PC-3 (cell line): ENCODE measurements around the gene PDIA5. TPM values are rescaled to one million over a fixed set of nuclear protein-coding genes. Genes with fewer than 3 reads are reported as not detected.

Source experiments
- ATAC-seq: fragments of 200-7000 bp; cut with Tn5 transposase; 2 replicates; pipeline ENCODE4 v1.9.1; 2020; ENCODE audit warnings: mild to moderate bottlenecking, moderate library complexity
- BruUV-seq: library from RNA; stranded (reverse); fragments of 400-500 nt; replicated peaks from 2 replicates; lab custom pipeline; 2021; lab: Mats Ljungman, UMichigan
- CTCF ChIA-PET: fragments of 300-600 bp; sonication (Branson Sonifier 250); formaldehyde crosslinking; loops from one replicate; lab custom pipeline; 2022; ENCODE audit warnings: antibody characterized with exemption; lab: Charles Lee
- POLR2A ChIA-PET: fragments of 300-600 bp; sonication (Branson Sonifier 250); formaldehyde crosslinking; loops from one replicate; lab custom pipeline; 2022; ENCODE audit warnings: antibody characterized with exemption; ENCODE audit not compliant: unreplicated experiment; lab: Charles Lee
- DNase-seq: peaks from one replicate; pipeline ENCODE4 v3.0.0-alpha.2; 2015
- H2AFZ ChIP-seq: fragments of 300-600 bp; sonication (generic); 2 replicates; pipeline ENCODE4 v1.6.0; 2016; ENCODE audit warnings: antibody characterized with exemption, low read length
- H3F3A ChIP-seq: fragments of 300-600 bp; sonication (generic); one replicate; pipeline ENCODE4 v1.6.0; 2017; ENCODE audit warnings: antibody characterized with exemption, low read length, control low read depth, mild to moderate bottlenecking; ENCODE audit not compliant: unreplicated experiment
- H3K27ac ChIP-seq: fragments of 300-600 bp; sonication (generic); 2 replicates; pipeline ENCODE4 v1.5.1; 2016; ENCODE audit warnings: mild to moderate bottlenecking, low read length
- H3K27me3 ChIP-seq: fragments of 300-600 bp; sonication (generic); 2 replicates; pipeline ENCODE4 v1.6.1; 2016; ENCODE audit warnings: low read length, mixed read lengths
- H3K36me3 ChIP-seq: fragments of 300-600 bp; sonication (generic); 2 replicates; pipeline ENCODE4 v1.6.1; 2016; ENCODE audit warnings: low read depth, mixed run types, low read length, mixed read lengths
- H3K4me1 ChIP-seq: fragments of 300-600 bp; sonication (generic); 2 replicates; pipeline ENCODE4 v1.5.1; 2016; ENCODE audit warnings: low read length; ENCODE audit not compliant: insufficient read depth
- H3K4me2 ChIP-seq: fragments of 300-600 bp; sonication (generic); 2 replicates; pipeline ENCODE4 v1.6.0; 2016; ENCODE audit warnings: low read length
- H3K4me3 ChIP-seq: fragments of 300-600 bp; sonication (generic); 2 replicates; pipeline ENCODE4 v1.5.1; 2016; ENCODE audit warnings: mild to moderate bottlenecking, low read length, mixed read lengths
- H3K79me2 ChIP-seq: fragments of 300-600 bp; sonication (generic); 2 replicates; pipeline ENCODE4 v1.6.1; 2017; ENCODE audit warnings: low read length, mixed read lengths
- H3K9ac ChIP-seq: fragments of 300-600 bp; sonication (generic); 2 replicates; pipeline ENCODE4 v1.6.0; 2016; ENCODE audit warnings: mild to moderate bottlenecking, low read length
- H3K9me2 ChIP-seq: fragments of 300-600 bp; sonication (generic); replicated peaks from 2 replicates; pipeline ENCODE4 v1.6.1; 2016; ENCODE audit warnings: mixed run types, low read length, mixed read lengths
- H3K9me3 ChIP-seq: fragments of 300-600 bp; sonication (generic); 2 replicates; pipeline ENCODE4 v1.6.1; 2016; ENCODE audit warnings: low read length, mixed read lengths
- H4K20me1 ChIP-seq: fragments of 300-600 bp; sonication (generic); 2 replicates; pipeline ENCODE4 v1.6.1; 2016; ENCODE audit warnings: low read length, mixed read lengths
- EZH2 ChIP-seq: fragments of 300-600 bp; sonication (generic); IDR thresholded peaks from one replicate; pipeline ENCODE4 v1.6.1; 2017; ENCODE audit warnings: antibody characterized with exemption, mild to moderate bottlenecking, low read length; ENCODE audit not compliant: unreplicated experiment
- EZH2phosphoT487 ChIP-seq: fragments of 300-600 bp; sonication (generic); IDR thresholded peaks from 2 replicates; pipeline ENCODE4 v1.6.1; 2018; ENCODE audit warnings: mild to moderate bottlenecking, antibody characterized with exemption, low read length, borderline replicate concordance
- intact Hi-C: fragments of 100-400 bp; cut with micrococcal nuclease; formaldehyde crosslinking; loops from 2 replicates; pipeline ENCODE4 v1.9.0; 2023
- total RNA-seq: library from RNA; depleted of rRNA; stranded (reverse); fragments of >200 nt; gene quantifications from 2 replicates; pipeline ENCODE4 v1.2.3, GENCODE V29; 2014
- TF ChIP-seq, protein P1 (sequence below): fragments of 300-600 bp; sonication (generic); conservative IDR thresholded peaks from 2 replicates; pipeline ENCODE4 v1.5.1; 2017; ENCODE audit warnings: antibody characterized with exemption, low read depth, mild to moderate bottlenecking, low read length

PDIA5 gene
- total RNA-seq, 1 experiment from 2014 or later: 24.6 TPM

DNA sequence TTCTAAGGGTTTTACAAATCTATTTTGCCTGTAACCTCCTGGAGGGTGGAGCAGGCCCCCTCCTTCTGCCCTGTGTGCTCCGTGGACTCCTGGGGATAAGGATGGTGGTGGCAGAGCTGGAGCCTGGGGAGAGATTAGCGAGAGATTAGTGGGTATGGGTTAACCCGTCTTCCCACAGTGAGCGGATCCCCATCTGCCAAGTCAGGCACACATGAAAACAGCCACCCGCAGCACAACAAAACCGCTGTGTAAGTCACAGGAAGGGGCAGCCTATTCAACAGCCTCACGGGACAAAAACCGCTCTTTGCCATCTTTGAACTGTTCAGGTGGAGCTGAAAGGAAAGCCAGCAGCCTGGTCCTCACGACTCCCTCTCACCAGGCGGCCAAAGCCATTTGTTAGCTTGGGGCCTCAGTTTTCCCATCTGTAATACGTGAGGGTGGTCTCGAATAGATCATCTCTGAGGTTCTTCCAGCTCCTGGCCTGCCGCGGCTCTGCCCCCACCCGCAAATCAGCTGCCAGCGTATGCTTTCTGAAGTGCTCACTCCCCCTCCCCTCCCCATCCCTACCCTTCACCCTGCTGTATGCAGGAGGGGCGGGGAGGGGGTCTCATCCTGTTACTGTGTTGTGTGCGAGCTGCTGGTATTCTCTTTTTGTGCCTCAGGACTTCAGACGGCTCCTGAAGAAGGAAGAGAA is 43.6 kb downstream of the PDIA5 start:
- no peaks in the 10 kb centered on the region for H3K9me2 ChIP-seq

DNA sequence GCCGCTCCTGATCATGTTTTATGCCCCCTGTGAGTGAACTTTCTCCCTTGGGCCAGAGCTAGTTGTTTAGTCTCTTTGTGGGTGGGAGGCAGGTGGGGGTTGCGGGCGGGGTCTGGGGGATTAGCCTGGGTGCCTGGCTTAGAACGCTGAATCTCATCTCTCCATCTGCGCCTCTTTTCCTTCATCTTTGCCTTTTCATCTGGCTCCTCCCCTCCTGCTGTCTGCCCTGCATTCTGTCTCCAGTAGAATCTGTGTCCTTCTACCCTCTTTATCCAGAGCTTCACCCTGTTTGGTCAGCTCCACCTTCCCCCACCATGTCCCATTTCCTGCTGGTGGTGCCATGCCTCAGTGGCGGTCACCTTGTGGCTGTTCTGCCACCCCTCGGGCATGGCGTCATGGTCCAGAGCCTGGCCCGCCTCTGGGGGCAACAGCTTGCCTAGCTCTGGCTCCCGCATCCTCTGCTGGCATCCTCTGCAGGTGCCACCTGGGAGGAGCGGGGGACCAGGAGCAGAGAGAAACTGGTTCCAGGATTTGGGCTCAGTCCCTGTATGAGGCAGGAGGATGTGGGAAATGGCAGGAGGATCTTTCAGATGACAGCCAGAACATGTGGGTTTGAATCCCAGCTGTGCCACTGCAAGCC is 44.3 kb downstream of the PDIA5 start:
- Histone ChIP-seq H3K9me3 (no peaks in the 10 kb centered on the region), H4K20me1 (no peaks in the 10 kb centered on the region), H3F3A (no peaks in the 10 kb centered on the region), H3K79me2 (no peaks in the 10 kb centered on the region), H3K36me3 (peaks cover 29% of the 10 kb centered on the region), H2AFZ (no peak overlapping the region), H3K4me1 (no peaks in the 10 kb centered on the region), H3K4me3 (no peak overlapping the region), H3K9ac (no peak overlapping the region), H3K4me2 (no peak overlapping the region), H3K27ac (no peak overlapping the region), H3K9me2 (no peaks in the 10 kb centered on the region), H3K27me3 (no peaks in the 10 kb centered on the region)
- BruUV-seq: no TSS peak
- ChIA-PET POLR2A (interaction anchor here (0.5 kb wide), 1 partner anchor 44 kb away, joined by 3 read pairs; the partner anchor contains the start of gene PDIA5), CTCF (no interaction called here)
- no peak for TF ChIP-seq EZH2phosphoT487
- no peak for TF ChIP-seq EZH2
- TF ChIP-seq, protein P1, sequence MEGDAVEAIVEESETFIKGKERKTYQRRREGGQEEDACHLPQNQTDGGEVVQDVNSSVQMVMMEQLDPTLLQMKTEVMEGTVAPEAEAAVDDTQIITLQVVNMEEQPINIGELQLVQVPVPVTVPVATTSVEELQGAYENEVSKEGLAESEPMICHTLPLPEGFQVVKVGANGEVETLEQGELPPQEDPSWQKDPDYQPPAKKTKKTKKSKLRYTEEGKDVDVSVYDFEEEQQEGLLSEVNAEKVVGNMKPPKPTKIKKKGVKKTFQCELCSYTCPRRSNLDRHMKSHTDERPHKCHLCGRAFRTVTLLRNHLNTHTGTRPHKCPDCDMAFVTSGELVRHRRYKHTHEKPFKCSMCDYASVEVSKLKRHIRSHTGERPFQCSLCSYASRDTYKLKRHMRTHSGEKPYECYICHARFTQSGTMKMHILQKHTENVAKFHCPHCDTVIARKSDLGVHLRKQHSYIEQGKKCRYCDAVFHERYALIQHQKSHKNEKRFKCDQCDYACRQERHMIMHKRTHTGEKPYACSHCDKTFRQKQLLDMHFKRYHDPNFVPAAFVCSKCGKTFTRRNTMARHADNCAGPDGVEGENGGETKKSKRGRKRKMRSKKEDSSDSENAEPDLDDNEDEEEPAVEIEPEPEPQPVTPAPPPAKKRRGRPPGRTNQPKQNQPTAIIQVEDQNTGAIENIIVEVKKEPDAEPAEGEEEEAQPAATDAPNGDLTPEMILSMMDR: no peak
- no peak for ATAC-seq
- DNase-seq: no peak
- intact Hi-C loops: no loop called here

More for the DNA sequence above, 43.6 kb downstream of the PDIA5 start:
- POLR2A ChIA-PET: interaction anchor here (0.5 kb wide), 1 partner anchor 44 kb away, joined by 3 read pairs; the partner anchor contains the start of gene PDIA5
- Histone ChIP-seq H3K27ac (no peak overlapping the region), H3K27me3 (no peaks in the 10 kb centered on the region), H2AFZ (no peak overlapping the region), H3F3A (no peaks in the 10 kb centered on the region), H3K4me1 (no peaks in the 10 kb centered on the region), H4K20me1 (no peaks in the 10 kb centered on the region), H3K4me3 (no peak overlapping the region), H3K36me3 (peaks cover 29% of the 10 kb centered on the region), H3K4me2 (no peak overlapping the region), H3K9me3 (no peaks in the 10 kb centered on the region), H3K79me2 (no peaks in the 10 kb centered on the region), H3K9ac (no peak overlapping the region)
- TF ChIP-seq EZH2: no peak
- TF ChIP-seq, protein P1: no peak
- TF ChIP-seq EZH2phosphoT487: no peak
- intact Hi-C loops: no loop called here
- DNase-seq (no peak), ATAC-seq (no peak)
- BruUV-seq: no TSS peak
- CTCF ChIA-PET: no interaction called here

DNA sequence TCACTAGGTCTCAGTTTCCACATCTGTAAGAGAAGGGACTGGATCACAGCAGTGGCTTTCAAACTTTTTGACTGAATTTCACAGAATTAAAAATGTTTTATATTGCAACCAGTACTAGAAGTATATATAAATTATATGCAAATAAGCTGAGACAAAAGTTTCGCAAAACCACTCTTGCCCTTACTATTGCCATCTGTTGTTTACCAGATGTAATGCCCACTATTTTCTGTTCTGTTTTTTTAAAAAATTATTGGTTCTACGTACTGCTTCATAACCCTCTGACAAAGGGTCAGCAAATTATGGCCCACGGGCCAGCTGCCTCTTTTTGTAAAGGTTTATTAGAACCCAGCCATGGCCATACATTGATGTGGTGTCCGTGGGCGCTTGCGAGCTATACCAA is 44.8 kb downstream of the PDIA5 start:
- POLR2A ChIA-PET: no interaction called here
- H2AFZ ChIP-seq: no peak overlapping the region
- H3K79me2 ChIP-seq: no peaks in the 10 kb centered on the region
- H3K9me2 ChIP-seq: no peaks in the 10 kb centered on the region
- no peak overlapping the region for H3K4me3 ChIP-seq
- no peak overlapping the region for H3K4me2 ChIP-seq
- intact Hi-C loops: no loop called here
- DNase-seq: no peak
- H3K9me3 ChIP-seq: no peaks in the 10 kb centered on the region
- no peaks in the 10 kb centered on the region for H3K27me3 ChIP-seq
- no peak overlapping the region for H3K27ac ChIP-seq
- H3K4me1 ChIP-seq: no peaks in the 10 kb centered on the region
- H3K9ac ChIP-seq: no peak overlapping the region
- no peaks in the 10 kb centered on the region for H3F3A ChIP-seq
- no peak for TF ChIP-seq EZH2
- TF ChIP-seq, protein P1: no peak
- no peak for TF ChIP-seq EZH2phosphoT487
- ATAC-seq: no peak
- peaks cover 28% of the 10 kb centered on the region for H3K36me3 ChIP-seq
- no peaks in the 10 kb centered on the region for H4K20me1 ChIP-seq
- CTCF ChIA-PET: no interaction called here
- BruUV-seq: no TSS peak
